Nephron (organoid): ENCODE results near the gene CDHR3.

ENCODE experiments used
- H3K27ac Mint-ChIP-seq, 3 experiments: 2 replicates each; pipeline ENCODE4 v1.8.0; 2020; ENCODE audit warnings: mixed read lengths in 3 of 3, mild to moderate bottlenecking in 2 of 3, moderate library complexity in 1 of 3
- H3K27me3 Mint-ChIP-seq: 2 replicates; pipeline ENCODE4 v1.8.0; 2021; ENCODE audit warnings: low read depth, mild to moderate bottlenecking, moderate library complexity, mixed read lengths
- H3K36me3 Mint-ChIP-seq: 2 replicates; pipeline ENCODE4 v1.8.0; 2020; ENCODE audit warnings: low read depth, mixed read lengths
- H3K4me1 Mint-ChIP-seq: 2 replicates; pipeline ENCODE4 v1.8.0; 2020; ENCODE audit warnings: mixed read lengths
- H3K4me3 Mint-ChIP-seq, 3 experiments: 2 replicates each; pipeline ENCODE4 v1.8.0; 2020; ENCODE audit warnings: mild to moderate bottlenecking in 3 of 3, mixed read lengths in 3 of 3, moderate library complexity in 2 of 3
- H3K9me3 Mint-ChIP-seq: 2 replicates; pipeline ENCODE4 v1.8.0; 2020; ENCODE audit warnings: mixed read lengths
- TF ChIP-seq, protein P1 (sequence below), 3 experiments: fragments of 200-600 bp; sonication (generic); IDR thresholded peaks; one replicate each; pipeline ENCODE4 v1.5.0; 2021; ENCODE audit warnings: antibody characterized with exemption in 3 of 3; ENCODE audit not compliant: unreplicated experiment in 3 of 3

Gene CDHR3

DNA sequence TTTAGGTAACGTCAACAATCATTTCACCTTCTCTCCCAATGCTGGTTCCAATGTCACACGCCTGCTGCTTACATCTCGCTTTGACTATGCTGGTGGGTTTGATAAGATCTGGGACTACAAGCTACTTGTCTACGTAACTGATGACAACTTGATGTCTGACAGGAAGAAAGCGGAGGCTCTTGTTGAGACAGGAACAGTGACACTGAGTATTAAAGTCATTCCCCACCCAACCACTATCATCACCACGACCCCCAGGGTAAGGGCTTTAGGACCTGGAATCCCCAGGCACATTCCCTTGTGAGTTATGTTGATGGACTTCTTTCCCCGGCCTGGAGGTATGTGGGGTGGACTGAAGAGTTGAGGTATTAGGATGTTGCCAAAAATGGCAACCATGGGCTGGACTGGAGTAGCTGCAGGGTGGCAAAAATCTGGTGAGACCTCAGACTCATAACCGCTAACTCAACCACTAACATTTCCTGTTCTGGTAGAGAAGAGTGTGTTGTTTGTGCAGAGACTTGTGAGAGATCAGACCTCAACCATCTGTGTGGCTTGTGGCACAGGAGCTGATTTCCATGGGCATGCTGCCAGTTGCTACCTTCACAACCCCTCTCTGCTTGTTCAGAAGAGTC lies 59.2 kb downstream of the CDHR3 start:
- H3K27ac Mint-ChIP-seq: no peak overlapping the region
- H3K4me1 Mint-ChIP-seq: peaks cover 27% of the 10 kb centered on the region
- H3K9me3 Mint-ChIP-seq: no peaks in the 10 kb centered on the region
- no peak overlapping the region for H3K4me3 Mint-ChIP-seq
- TF ChIP-seq, protein P1, sequence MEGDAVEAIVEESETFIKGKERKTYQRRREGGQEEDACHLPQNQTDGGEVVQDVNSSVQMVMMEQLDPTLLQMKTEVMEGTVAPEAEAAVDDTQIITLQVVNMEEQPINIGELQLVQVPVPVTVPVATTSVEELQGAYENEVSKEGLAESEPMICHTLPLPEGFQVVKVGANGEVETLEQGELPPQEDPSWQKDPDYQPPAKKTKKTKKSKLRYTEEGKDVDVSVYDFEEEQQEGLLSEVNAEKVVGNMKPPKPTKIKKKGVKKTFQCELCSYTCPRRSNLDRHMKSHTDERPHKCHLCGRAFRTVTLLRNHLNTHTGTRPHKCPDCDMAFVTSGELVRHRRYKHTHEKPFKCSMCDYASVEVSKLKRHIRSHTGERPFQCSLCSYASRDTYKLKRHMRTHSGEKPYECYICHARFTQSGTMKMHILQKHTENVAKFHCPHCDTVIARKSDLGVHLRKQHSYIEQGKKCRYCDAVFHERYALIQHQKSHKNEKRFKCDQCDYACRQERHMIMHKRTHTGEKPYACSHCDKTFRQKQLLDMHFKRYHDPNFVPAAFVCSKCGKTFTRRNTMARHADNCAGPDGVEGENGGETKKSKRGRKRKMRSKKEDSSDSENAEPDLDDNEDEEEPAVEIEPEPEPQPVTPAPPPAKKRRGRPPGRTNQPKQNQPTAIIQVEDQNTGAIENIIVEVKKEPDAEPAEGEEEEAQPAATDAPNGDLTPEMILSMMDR (IDR thresholded peaks at IDR 0.05; ENCODE audit: unreplicated experiment in 3 of 3): no peak
- peaks cover 26% of the 10 kb centered on the region for H3K27me3 Mint-ChIP-seq
- H3K36me3 Mint-ChIP-seq: no peaks in the 10 kb centered on the region

DNA sequence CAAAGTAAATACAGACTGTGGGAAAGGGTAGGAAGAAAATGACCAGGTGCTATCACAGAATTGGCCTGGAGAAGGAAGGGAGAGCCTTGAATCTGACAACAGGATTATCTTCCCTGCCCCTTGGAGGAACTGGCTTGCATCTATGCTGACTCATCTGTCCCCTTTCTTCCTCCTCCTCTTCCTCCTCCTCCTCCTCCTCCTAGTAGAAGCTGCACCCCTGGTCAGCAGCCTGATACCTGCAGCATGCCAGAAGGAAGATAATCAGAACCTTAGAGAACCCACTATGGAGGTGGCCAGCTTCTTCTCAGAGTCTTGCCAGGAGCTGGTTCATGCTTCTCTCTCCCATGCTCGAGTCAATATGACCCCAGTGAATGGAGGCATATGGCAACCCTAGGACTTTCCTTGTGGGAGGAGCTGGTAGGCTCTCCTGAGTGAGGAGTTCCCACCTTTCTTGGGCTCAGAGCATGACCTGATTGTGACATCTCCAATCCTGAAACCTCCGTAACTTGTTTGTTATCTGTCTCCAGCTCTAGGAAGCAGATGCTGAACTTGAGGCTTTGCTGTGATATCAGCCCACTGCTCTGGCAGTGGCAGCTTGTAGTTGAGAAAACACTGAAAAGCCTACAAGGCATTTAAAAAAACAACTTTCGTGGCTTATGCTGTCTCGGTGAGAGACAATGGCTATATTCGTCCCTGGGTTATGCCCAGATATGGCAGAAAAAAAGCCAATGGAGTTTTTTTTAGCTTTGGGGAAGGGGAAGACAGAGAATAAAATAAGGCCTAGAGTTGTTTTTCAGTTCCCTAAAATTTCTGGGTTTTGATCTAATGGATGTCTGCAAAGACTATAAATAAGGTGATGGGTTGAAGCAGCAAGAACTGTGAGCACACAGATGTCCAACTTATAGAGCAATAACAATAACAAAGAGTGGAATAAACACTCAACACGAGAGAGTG lies 60.6 kb downstream of the CDHR3 start:
- peaks cover 31% of the 10 kb centered on the region for H3K4me1 Mint-ChIP-seq
- TF ChIP-seq, protein P1 (IDR thresholded peaks at IDR 0.05; ENCODE audit: unreplicated experiment in 3 of 3): no peak
- no peak overlapping the region for H3K27ac Mint-ChIP-seq
- no peak overlapping the region for H3K4me3 Mint-ChIP-seq
- peaks cover 26% of the 10 kb centered on the region for H3K27me3 Mint-ChIP-seq
- no peaks in the 10 kb centered on the region for H3K36me3 Mint-ChIP-seq
- no peaks in the 10 kb centered on the region for H3K9me3 Mint-ChIP-seq

DNA sequence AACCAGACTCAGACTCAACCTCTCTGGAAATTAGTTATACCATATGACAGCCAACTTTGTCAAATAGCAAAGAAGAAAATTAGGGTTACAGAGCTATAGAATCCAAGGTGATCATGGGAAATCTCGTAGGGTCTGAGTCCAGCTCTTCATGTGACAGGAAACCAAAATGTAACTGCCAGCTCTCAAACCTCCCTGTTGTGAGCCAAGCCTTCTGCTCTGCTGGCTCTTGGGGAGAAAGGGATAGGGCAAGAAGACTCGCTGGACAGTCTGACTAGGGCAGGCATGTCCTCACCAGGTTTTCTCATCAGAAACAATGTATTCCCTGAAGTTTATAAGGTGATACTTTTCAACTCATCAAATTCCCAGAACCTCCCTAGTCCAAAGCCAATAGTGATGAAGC lies 63.0 kb downstream of the CDHR3 start:
- H3K36me3 Mint-ChIP-seq: no peaks in the 10 kb centered on the region
- peaks cover 32% of the 10 kb centered on the region for H3K27me3 Mint-ChIP-seq
- no peaks in the 10 kb centered on the region for H3K9me3 Mint-ChIP-seq

DNA sequence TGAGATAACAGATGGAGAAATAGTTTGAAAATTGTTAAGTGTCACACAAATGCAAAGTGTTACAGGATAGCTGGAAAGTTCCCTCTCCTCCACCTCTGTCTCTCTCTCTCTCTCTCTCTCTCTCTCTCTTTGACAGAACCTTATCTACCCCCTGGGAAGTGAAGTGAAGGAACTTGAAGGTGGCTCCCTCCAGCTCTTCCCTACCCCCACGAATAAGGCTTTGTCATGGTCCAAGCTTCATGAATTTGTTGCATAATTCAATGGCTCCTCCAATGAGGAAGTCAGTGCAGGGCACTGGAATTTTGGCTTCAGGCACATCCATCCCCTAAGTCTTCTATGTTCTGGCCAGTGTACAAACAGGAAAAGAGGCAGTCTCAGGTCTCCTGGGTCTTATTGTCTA lies 66.4 kb downstream of the CDHR3 start:
- Mint-ChIP-seq H3K4me3 (no peak overlapping the region), H3K9me3 (no peaks in the 10 kb centered on the region), H3K27ac (no peak overlapping the region), H3K27me3 (peaks cover 15% of the 10 kb centered on the region), H3K36me3 (peaks cover 5% of the 10 kb centered on the region), H3K4me1 (peaks cover 28% of the 10 kb centered on the region)
- TF ChIP-seq, protein P1 (IDR thresholded peaks at IDR 0.05; ENCODE audit: unreplicated experiment in 3 of 3): no peak

More for the DNA sequence above, 63.0 kb downstream of the CDHR3 start:
- Mint-ChIP-seq H3K27ac (no peak overlapping the region), H3K4me1 (peaks cover 23% of the 10 kb centered on the region), H3K4me3 (no peak overlapping the region)
- TF ChIP-seq, protein P1 (IDR thresholded peaks at IDR 0.05; ENCODE audit: unreplicated experiment in 3 of 3): no peak

DNA sequence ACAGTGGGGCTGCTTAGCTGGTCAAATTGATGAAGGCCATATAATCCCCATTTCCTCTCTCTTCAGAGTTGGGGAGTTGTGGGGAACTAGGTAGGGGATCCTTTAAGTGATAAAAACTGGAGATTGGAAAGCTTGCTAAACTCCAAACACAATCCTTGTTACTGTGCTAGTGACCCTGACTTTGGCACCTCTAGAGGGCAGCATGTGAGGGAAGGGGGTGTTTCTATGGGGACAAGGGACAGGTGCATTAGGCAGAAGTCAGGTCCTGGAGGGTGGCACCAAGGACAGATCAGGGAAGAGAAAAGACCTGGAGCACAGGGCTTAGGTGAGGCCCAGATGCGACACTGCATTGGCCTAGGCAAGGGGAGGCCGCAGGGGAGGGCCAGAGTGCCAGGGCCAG lies 66.9 kb downstream of the CDHR3 start:
- Mint-ChIP-seq H3K27me3 (peaks cover 15% of the 10 kb centered on the region), H3K36me3 (peaks cover 5% of the 10 kb centered on the region), H3K27ac (no peak overlapping the region), H3K4me3 (no peak overlapping the region), H3K4me1 (peaks cover 28% of the 10 kb centered on the region), H3K9me3 (no peaks in the 10 kb centered on the region)
- TF ChIP-seq, protein P1 (IDR thresholded peaks at IDR 0.05; ENCODE audit: unreplicated experiment in 3 of 3): no peak
